Kidney (tissue), 14 donors: ENCODE data around the gene DPM2. TPM values are rescaled to one million over a fixed set of nuclear protein-coding genes. Genes with fewer than 3 reads are reported as not detected.

Source experiments
- DNase-seq, 5 donors: peaks; one replicate each; pipeline ENCODE4 v3.0.0-alpha.2; 2013 to 2020
- FAIRE-seq: peaks from 2 replicates; lab custom pipeline; 2012; peaks lifted over from hg19 to GRCh38; lab: Jason Lieb, UNC
- H3K27ac ChIP-seq, 2 donors: one replicate each; pipeline ENCODE4 v1.7.0; 2013; ENCODE audit warnings: low read depth in 2 of 2, low read length in 2 of 2, inconsistent platforms in 1 of 2
- H3K27me3 ChIP-seq: one replicate; pipeline ENCODE4 v1.7.1; 2013; ENCODE audit warnings: low read length, inconsistent platforms; ENCODE audit not compliant: control insufficient read depth, insufficient read depth
- H3K36me3 ChIP-seq, 3 donors: one replicate each; pipeline versions ENCODE4 v1.7.0 to v1.7.1; 2013; ENCODE audit warnings: low read length in 3 of 3, control low read depth in 1 of 3, inconsistent platforms in 1 of 3; ENCODE audit not compliant: insufficient read depth in 3 of 3, control insufficient read depth in 2 of 3
- H3K4me1 ChIP-seq, 3 donors: one replicate each; pipeline versions ENCODE4 v1.7.0 to v1.7.1; 2013; ENCODE audit warnings: low read length in 3 of 3, inconsistent platforms in 1 of 3, low read depth in 1 of 3; ENCODE audit not compliant: control insufficient read depth in 2 of 3, insufficient read depth in 2 of 3
- H3K4me3 ChIP-seq, 3 donors: one replicate each; pipeline versions ENCODE4 v1.7.0 to v1.8.1; 2013; ENCODE audit warnings: low read length in 3 of 3, control low read depth in 1 of 3, inconsistent platforms in 1 of 3
- H3K9ac ChIP-seq, 3 donors: one replicate each; pipeline versions ENCODE4 v1.7.0 to v1.7.1; 2013; ENCODE audit warnings: low read length in 3 of 3, control low read depth in 1 of 3, inconsistent platforms in 1 of 3
- H3K9me3 ChIP-seq, 3 donors: one replicate each; pipeline versions ENCODE4 v1.7.0 to v1.7.1; 2013; ENCODE audit warnings: low read length in 3 of 3, control low read depth in 1 of 3, inconsistent platforms in 1 of 3; ENCODE audit not compliant: control insufficient read depth in 2 of 3, insufficient read depth in 1 of 3
- intact Hi-C: fragments of 100-400 bp; cut with DNase I; formaldehyde crosslinking; loops from one replicate; pipeline ENCODE4 v1.11.1; 2022
- polyA plus RNA-seq: library from polyadenylated mRNA; stranded (reverse); fragments of 350-450 nt; fragmentation: Illumina TruSeq; extraction: RNeasy Lipid Tissue Mini Kit (QIAGEN cat#74804); gene quantifications from one replicate; pipeline ENCODE4 v1.2.3, GENCODE V29; 2014; ENCODE audit warnings: low read depth, low replicate concordance; ENCODE audit not compliant: insufficient read depth
- total RNA-seq: library from RNA; stranded (reverse); fragmentation: NEBNext Ultra II Directional; extraction: Animal tissue kit (Norgen Biotek cat#: 25700); gene quantifications from one replicate; pipeline ENCODE4 v1.2.1, GENCODE V29; 2021
- TF ChIP-seq, protein P1 (sequence below): IDR thresholded peaks from 3 replicates; pipeline ENCODE4 v1.5.1; 2012; ENCODE audit warnings: mild to moderate bottlenecking, moderate library complexity, borderline replicate concordance; ENCODE audit not compliant: insufficient read depth; ENCODE audit errors: extremely low read depth
- donor health status: control.
- donor health status: control.
- donor health status: control.
- donor health status: control.
- donor health status: control.
- donor health status: DM: yes; HTN: yes; CAD: no.
- donor health status: Normal renal cell carcinoma (clear cell type).

DPM2 gene
- total and polyA plus RNA-seq, 2 donors from 2014 or later, result 42.8 to 70.0 TPM

DNA sequence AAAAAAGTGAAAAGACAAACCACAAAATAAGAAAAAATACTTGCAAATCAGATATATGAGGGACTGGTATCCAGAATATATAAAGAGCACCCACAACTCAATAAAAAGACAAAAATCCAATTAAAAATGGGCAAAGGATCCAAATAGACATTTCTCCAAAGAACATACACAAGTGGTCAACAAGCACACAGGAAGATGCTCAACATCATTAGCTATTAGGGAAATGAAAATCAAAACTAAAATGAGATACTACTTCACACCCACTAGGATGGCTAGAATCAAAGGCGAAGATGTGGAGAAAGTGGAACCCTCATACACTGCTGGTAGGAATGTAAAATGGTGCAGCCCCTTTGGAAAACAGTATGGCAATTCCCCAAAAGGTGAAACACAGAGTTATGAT, 21.1 kb upstream of the DPM2 start:
- Histone ChIP-seq H3K4me1 (peaks cover 0 to 33% (median 32%) of the 10 kb centered on the region in 3 donors), H3K4me3 (no peak overlapping the region), H3K27me3 (no peaks in the 10 kb centered on the region), H3K9ac (no peak overlapping the region), H3K36me3 (no peaks in the 10 kb centered on the region), H3K9me3 (no peaks in the 10 kb centered on the region), H3K27ac (no peak overlapping the region)
- intact Hi-C loops, result no loop called here
- DNase-seq (no peak), FAIRE-seq (no peak)
- TF ChIP-seq, protein P1, sequence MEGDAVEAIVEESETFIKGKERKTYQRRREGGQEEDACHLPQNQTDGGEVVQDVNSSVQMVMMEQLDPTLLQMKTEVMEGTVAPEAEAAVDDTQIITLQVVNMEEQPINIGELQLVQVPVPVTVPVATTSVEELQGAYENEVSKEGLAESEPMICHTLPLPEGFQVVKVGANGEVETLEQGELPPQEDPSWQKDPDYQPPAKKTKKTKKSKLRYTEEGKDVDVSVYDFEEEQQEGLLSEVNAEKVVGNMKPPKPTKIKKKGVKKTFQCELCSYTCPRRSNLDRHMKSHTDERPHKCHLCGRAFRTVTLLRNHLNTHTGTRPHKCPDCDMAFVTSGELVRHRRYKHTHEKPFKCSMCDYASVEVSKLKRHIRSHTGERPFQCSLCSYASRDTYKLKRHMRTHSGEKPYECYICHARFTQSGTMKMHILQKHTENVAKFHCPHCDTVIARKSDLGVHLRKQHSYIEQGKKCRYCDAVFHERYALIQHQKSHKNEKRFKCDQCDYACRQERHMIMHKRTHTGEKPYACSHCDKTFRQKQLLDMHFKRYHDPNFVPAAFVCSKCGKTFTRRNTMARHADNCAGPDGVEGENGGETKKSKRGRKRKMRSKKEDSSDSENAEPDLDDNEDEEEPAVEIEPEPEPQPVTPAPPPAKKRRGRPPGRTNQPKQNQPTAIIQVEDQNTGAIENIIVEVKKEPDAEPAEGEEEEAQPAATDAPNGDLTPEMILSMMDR, result no peak

GRCh38 chr9:127955294-127956015, 17.8 kb upstream of the DPM2 start:
- DNase-seq, result peak in 4 of 5 donors; percentile 54 to 91 (median 61)
- H3K4me1 ChIP-seq, result peaks cover 0 to 34% (median 28%) of the 10 kb centered on the region in 3 donors

GRCh38 chr9:127954831-127955293, 17.2 kb upstream of the DPM2 start:
- no peak for FAIRE-seq
- peak overlapping the region in 1 of 3 donors; percentile 29 for H3K9ac ChIP-seq
- peaks cover 0 to 30% (median 22%) of the 10 kb centered on the region in 3 donors for H3K4me1 ChIP-seq

More at GRCh38 chr9:127955294-127956015, 17.8 kb upstream of the DPM2 start:
- peak overlapping the region in 1 of 3 donors; percentile 29 for H3K9ac ChIP-seq
- peak overlapping the region; percentile 41 to 59 for H3K27ac ChIP-seq
- no peaks in the 10 kb centered on the region for H3K27me3 ChIP-seq
- H3K4me3 ChIP-seq, result no peak overlapping the region
- H3K9me3 ChIP-seq, result no peaks in the 10 kb centered on the region
- TF ChIP-seq, protein P1, result no peak
- intact Hi-C loops, result no loop called here
- no peak for FAIRE-seq
- H3K36me3 ChIP-seq, result no peaks in the 10 kb centered on the region

More at GRCh38 chr9:127954831-127955293, 17.2 kb upstream of the DPM2 start:
- H3K27me3 ChIP-seq, result no peaks in the 10 kb centered on the region
- H3K36me3 ChIP-seq, result peaks cover 0 to 3% (median 0%) of the 10 kb centered on the region in 3 donors
- H3K27ac ChIP-seq, result peak overlapping the region in 1 of 2 donors; percentile 27
- TF ChIP-seq, protein P1, result no peak
- intact Hi-C loops, result no loop called here
- no peak for DNase-seq
- H3K9me3 ChIP-seq, result no peaks in the 10 kb centered on the region
- no peak overlapping the region for H3K4me3 ChIP-seq
